Fibroblast of gingiva (primary cell): ENCODE results near the gene PYGO2.
A peak's percentile ranks its signal among the peaks of the same experiment; 100 is the strongest.

Source experiments
- DNase-seq: peaks from one replicate; pipeline ENCODE4 v3.0.0-alpha.2; 2011; ENCODE audit warnings: low read depth

The PYGO2 gene

GRCh38 chr1:154962156-154962749 lies 671 bp upstream of the PYGO2 start:
- no peak for DNase-seq

GRCh38 chr1:154960446-154961136 lies 991 bp downstream of the PYGO2 start:
- DNase-seq, result no peak

- no peak for DNase-seq
Observed at GRCh38 chr1:154959426-154959780, 2.2 kb downstream of the PYGO2 start.

- DNase-seq, result no peak
Observed at GRCh38 chr1:154958681-154959425, 2.7 kb downstream of the PYGO2 start.

GRCh38 chr1:154958036-154958435 lies 3.5 kb downstream of the PYGO2 start:
- DNase-seq, result no peak

GRCh38 chr1:154957091-154957657 lies 4.4 kb downstream of the PYGO2 start:
- DNase-seq, result no peak

- no peak for DNase-seq
Observed at GRCh38 chr1:154956544-154956941, 5.0 kb downstream of the PYGO2 start.

GRCh38 chr1:154955718-154956543 lies 5.7 kb downstream of the PYGO2 start, which contains the start of gene PBXIP1:
Gene PBXIP1 (minus strand): TSS chr1:154956099. CDS start chr1:154953721, 2,378 bp downstream.
- peak; percentile 82 for DNase-seq

- DNase-seq, result peak; percentile 67
Observed at GRCh38 chr1:154955039-154955717, 6.4 kb downstream of the PYGO2 start.

- DNase-seq, result no peak
Observed at GRCh38 chr1:154954541-154954940, 7.0 kb downstream of the PYGO2 start.

GRCh38 chr1:154953611-154954038 lies 8.0 kb downstream of the PYGO2 start:
- no peak for DNase-seq

GRCh38 chr1:154952664-154953063 lies 8.9 kb downstream of the PYGO2 start:
- DNase-seq, result no peak

GRCh38 chr1:154951901-154952657 lies 9.5 kb downstream of the PYGO2 start:
- DNase-seq, result no peak

GRCh38 chr1:154948079-154948478 lies 13.5 kb downstream of the PYGO2 start:
- DNase-seq, result no peak

GRCh38 chr1:154945962-154946850 lies 15.4 kb downstream of the PYGO2 start:
- no peak for DNase-seq

- DNase-seq, result no peak
Observed at GRCh38 chr1:154945160-154945961, 16.2 kb downstream of the PYGO2 start.

GRCh38 chr1:154944401-154945159 lies 17.0 kb downstream of the PYGO2 start:
- DNase-seq, result no peak
